Transverse colon (tissue), 3 donors: ENCODE results near the gene IMPDH1.

Experiments
- CTCF ChIP-seq, 5 experiments: fragments of 200-600 bp in 3 of 5; fragments of 450-650 bp in 2 of 5; sonication (generic) in 3 of 5; IDR thresholded peaks; 1 replicate in 2 of 5; 2 replicates in 3 of 5; pipeline ENCODE4 v1.5.1; 2016 to 2017; ENCODE audit warnings: antibody characterized with exemption in 5 of 5, inconsistent platforms in 3 of 5, mild to moderate bottlenecking in 2 of 5, moderate library complexity in 1 of 5
- EP300 ChIP-seq: sonication (generic); formaldehyde crosslinking; IDR thresholded peaks from one replicate; pipeline ENCODE4 v1.6.1; 2017; ENCODE audit warnings: antibody characterized with exemption, low read depth

GRCh38 chr7:128447941-128448564 lies 38.3 kb upstream of the IMPDH1 start:
- no peak for TF ChIP-seq CTCF (IDR thresholded peaks at IDR 0.05)
- TF ChIP-seq EP300: no peak
